Activated T-cell treated with anti-CD3 and anti-CD28 coated beads, Interleukin-2, amount 50 U/mL, for 72 hours (primary cell): ENCODE measurements around the gene ZNF622. TPM values are rescaled to one million over a fixed set of nuclear protein-coding genes. Genes with fewer than 3 reads are reported as not detected.

Experiments
- ATAC-seq, 2 donors: fragments of 150-1000 bp; cut with Tn5 transposase; replicated peaks in 1 of 2; 2 replicates each; pipeline ENCODE4 v1.10.0; 2021; ENCODE audit warnings: moderate library complexity in 2 of 2, mild to moderate bottlenecking in 1 of 2
- DNase-seq, 2 donors: peaks; one replicate each; pipeline ENCODE4 v3.0.0; 2021 to 2022; ENCODE audit warnings: mixed read lengths in 1 of 2
- H3K27ac Mint-ChIP-seq: one replicate; pipeline ENCODE4 v1.8.0; 2022; ENCODE audit warnings: mild to moderate bottlenecking, moderate library complexity, mixed read lengths
- H3K27me3 Mint-ChIP-seq: one replicate; pipeline ENCODE4 v1.8.0; 2022; ENCODE audit warnings: low read depth, mixed read lengths
- H3K36me3 Mint-ChIP-seq, 2 donors: one replicate each; pipeline ENCODE4 v1.8.0; 2022; ENCODE audit warnings: mixed read lengths in 2 of 2, mild to moderate bottlenecking in 1 of 2; ENCODE audit not compliant: insufficient read depth in 2 of 2
- H3K4me1 Mint-ChIP-seq: one replicate; pipeline ENCODE4 v1.8.0; 2022; ENCODE audit warnings: low read depth, mixed read lengths
- H3K4me3 Mint-ChIP-seq, 2 donors: one replicate each; pipeline ENCODE4 v1.8.0; 2022; ENCODE audit warnings: mild to moderate bottlenecking in 2 of 2, mixed read lengths in 2 of 2, moderate library complexity in 2 of 2
- H3K9me3 Mint-ChIP-seq, 2 donors: one replicate each; pipeline ENCODE4 v1.8.0; 2022; ENCODE audit warnings: mixed read lengths in 2 of 2
- total RNA-seq, 2 donors: library from RNA; stranded (reverse); gene quantifications; one replicate each; pipeline ENCODE4 v1.2.3, GENCODE V29; 2022

The ZNF622 gene, protein sequence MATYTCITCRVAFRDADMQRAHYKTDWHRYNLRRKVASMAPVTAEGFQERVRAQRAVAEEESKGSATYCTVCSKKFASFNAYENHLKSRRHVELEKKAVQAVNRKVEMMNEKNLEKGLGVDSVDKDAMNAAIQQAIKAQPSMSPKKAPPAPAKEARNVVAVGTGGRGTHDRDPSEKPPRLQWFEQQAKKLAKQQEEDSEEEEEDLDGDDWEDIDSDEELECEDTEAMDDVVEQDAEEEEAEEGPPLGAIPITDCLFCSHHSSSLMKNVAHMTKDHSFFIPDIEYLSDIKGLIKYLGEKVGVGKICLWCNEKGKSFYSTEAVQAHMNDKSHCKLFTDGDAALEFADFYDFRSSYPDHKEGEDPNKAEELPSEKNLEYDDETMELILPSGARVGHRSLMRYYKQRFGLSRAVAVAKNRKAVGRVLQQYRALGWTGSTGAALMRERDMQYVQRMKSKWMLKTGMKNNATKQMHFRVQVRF
- total RNA-seq: 10 to 100 TPM; 40.0 to 42.7 TPM

DNA sequence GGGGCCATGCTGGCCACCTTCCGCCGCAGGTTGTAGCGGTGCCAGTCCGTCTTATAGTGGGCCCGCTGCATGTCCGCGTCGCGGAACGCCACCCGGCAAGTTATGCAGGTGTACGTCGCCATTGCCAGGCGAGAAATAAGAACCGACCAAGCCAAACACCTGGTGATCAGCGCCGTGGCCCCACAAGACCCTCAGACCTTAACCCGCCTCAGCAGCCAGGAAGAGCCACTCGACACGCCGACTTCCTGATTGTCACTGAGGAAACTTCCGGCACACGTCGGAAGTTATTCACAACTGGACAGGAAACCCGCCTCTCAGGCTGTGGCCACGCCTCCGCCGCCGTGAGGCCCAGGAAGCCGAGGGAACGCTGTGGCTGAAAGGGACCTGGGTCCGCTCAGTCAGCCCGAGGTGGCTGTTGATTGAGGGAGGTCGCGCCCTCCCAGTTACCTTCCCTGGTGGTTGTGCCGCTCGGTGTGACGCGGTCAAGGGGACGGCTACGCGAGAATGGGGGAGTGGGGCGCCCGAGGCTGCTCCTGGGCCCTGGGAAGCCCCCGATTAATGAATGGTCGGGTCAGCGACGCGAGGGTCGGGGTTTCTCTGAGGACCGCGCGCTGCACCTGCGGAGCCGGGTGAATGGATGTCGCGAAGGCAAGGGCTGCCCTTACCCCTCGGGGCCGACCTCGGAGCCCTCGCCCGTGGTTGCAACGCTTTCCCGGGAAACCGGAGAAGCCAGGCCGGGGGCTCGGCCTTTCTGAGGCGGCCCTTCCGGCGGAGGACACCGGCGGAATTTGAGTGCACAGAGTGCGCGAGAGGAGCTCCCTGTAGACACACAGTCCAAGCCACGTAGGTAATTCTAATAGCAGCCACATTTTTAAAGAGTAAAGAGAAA lies at the start of gene ZNF622:
ZNF622 (minus strand) TSS at position 257 of the 889 bp plus-strand sequence; CDS start at position 122, 135 bp downstream.
- Mint-ChIP-seq H3K36me3 (peaks cover 21 to 26% of the 10 kb centered on the region in 2 donors), H3K27ac (peak within 1 kb of the TSS; percentile 93), H3K4me1 (peaks cover 74% of the 10 kb centered on the region), H3K9me3 (no peaks in the 10 kb centered on the region), H3K27me3 (no peaks in the 10 kb centered on the region), H3K4me3 (peak within 1 kb of the TSS; percentile 98 to 99)
- ATAC-seq (peak; percentile 85 to 88), DNase-seq (peak; percentile 89 to 93)

DNA sequence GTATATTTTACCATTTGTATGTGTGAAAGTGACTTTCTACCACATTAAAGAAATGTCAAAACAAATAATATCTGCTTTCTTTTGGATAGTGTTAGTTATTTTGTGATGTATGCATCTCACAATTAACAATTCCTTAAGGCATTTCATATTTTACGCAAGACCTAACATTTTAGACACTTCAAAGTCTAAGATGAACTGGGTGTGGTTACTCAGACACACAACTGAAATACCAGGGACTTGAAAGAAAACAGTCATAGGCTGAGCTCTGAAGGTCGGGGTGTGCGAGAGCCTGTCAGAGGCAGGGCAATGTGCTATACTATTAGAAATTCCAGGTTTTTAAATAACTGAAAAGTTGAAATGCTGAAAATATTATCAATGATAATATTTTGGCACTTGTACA lies 44.5 kb upstream of the ZNF622 start:
- DNase-seq (no peak), ATAC-seq (no peak)
- H3K4me3 Mint-ChIP-seq: no peak overlapping the region
- peaks cover 12% of the 10 kb centered on the region for H3K4me1 Mint-ChIP-seq
- H3K27ac Mint-ChIP-seq: no peak overlapping the region
- H3K9me3 Mint-ChIP-seq: peaks cover 0 to 3% of the 10 kb centered on the region in 2 donors
- peaks cover 0 to 4% of the 10 kb centered on the region in 2 donors for H3K36me3 Mint-ChIP-seq
- no peaks in the 10 kb centered on the region for H3K27me3 Mint-ChIP-seq

DNA sequence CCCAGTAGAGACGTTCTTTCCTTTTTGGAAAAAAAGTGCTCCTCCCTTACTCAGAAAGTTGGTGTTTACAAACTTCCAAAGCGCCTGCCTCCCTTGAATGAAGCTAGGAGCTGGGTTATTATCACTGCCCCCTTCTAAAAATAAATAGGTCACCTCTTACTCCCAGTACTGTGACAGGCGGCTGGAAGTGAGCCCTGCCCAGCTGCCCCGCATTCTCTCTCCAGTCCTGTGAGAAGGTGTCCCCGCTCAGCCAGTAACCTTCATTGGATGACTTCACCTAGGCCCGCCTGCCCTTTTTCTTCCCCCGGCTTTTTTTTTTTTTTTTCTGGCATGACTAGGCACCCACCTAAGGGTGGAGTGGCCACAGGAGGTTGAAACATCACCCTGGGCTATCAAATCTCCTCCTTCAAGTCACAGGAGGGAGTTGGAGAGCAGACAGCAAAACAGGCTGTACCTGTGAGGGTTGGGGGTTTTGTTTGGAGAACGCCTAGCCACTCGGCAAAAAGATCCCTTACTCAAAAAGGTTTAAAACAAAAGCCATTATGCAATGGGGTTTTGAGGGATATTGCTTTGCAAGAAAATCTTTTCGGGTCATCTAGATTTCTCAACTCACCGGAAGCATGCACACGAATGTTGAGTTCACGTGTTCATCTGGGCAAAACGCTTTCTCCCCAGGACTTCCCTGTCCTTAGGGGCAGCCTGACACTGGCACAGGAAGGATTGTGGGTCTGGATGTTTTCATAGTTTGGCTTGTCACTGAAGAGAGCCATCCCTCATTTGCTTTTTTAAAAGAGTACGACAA lies 43.3 kb upstream of the ZNF622 start:
- H3K4me3 Mint-ChIP-seq: no peak overlapping the region
- H3K36me3 Mint-ChIP-seq: peaks cover 0 to 4% of the 10 kb centered on the region in 2 donors
- no peak overlapping the region for H3K27ac Mint-ChIP-seq
- ATAC-seq (no peak), DNase-seq (no peak)
- peaks cover 12% of the 10 kb centered on the region for H3K4me1 Mint-ChIP-seq
- H3K27me3 Mint-ChIP-seq: no peaks in the 10 kb centered on the region
- peaks cover 0 to 3% of the 10 kb centered on the region in 2 donors for H3K9me3 Mint-ChIP-seq

DNA sequence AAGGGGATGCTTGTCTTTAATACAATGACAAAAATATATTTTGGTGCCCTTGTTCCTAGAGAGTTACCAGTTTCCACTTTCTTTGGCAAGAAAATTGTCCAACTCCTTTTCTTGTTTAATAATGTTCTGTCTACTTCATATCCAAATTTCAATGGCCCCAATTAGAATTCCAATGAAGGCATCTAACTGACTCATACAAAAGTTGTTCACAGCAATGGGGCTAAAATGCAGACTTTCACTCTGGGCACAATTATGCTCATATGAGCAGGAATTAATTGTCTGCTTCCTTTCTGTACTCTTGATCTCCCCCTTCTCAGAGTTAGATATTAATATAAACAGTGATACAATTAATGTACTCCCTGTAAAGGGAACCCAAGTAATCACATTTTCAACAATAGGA lies 42.1 kb upstream of the ZNF622 start:
- Mint-ChIP-seq H3K4me1 (peaks cover 10% of the 10 kb centered on the region), H3K36me3 (peaks cover 0 to 4% of the 10 kb centered on the region in 2 donors), H3K9me3 (peaks cover 0 to 3% of the 10 kb centered on the region in 2 donors), H3K4me3 (no peak overlapping the region), H3K27ac (no peak overlapping the region), H3K27me3 (no peaks in the 10 kb centered on the region)
- no peak for ATAC-seq
- DNase-seq: no peak

DNA sequence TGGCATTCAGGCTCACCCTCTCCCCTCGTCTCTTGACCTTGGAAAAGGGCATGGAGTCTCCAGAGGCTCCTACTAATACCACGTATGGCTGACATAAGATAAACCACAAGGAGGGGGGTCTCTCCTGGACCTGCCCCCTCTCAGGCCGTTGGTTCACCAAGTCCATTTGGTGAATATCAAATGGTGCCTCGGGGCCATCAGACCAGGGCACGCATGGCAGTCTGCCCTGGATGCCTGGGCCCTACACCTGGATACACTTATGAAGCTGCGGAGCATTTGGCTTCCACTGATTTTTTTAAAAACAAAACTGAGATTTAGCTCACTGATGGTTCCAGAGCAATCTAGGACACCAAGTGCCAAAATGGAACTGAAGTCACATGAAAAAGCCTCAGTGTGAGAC lies 40.3 kb upstream of the ZNF622 start:
- no peak overlapping the region for H3K4me3 Mint-ChIP-seq
- H3K27ac Mint-ChIP-seq: no peak overlapping the region
- no peaks in the 10 kb centered on the region for H3K4me1 Mint-ChIP-seq
- no peak for ATAC-seq
- H3K27me3 Mint-ChIP-seq: no peaks in the 10 kb centered on the region
- H3K9me3 Mint-ChIP-seq: peaks cover 0 to 1% of the 10 kb centered on the region in 2 donors
- H3K36me3 Mint-ChIP-seq: peaks cover 0 to 2% of the 10 kb centered on the region in 2 donors
- DNase-seq: no peak

DNA sequence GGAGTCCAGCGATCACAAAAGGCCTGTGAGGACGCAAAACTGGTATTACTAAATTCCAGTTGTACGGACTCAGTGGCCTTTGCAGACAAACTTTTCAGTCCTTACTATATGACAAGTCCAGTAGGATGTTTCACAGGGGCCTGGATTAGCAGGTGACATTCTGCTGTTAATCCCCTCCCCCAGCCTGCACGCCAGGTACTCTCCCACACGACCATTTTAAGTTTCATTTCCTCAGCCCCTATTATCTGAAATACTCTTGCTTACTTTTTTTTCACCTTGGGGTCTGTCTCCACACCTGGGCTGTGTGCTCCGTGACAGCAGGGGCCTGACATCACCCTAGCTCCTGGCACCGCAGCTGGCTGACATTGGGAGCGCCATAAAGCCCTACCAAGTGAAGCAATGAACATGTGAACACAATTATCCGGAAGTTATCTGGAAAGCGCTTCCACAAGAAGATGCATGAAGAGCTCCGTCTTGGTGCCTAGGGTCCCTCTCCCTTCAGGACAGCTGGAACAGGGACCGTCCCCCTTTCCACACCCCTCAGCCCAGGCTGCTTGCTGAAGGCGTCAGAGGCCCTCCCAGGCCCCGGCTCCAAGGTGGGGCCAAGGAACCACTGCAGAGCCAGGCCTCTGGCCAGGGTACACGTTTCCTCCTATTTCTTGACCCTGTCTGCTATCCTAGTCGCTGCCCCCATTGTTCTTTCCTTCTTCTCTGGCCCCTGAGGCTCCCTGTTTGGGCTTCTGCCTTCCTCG lies 39.7 kb upstream of the ZNF622 start:
- Mint-ChIP-seq H3K4me1 (no peaks in the 10 kb centered on the region), H3K27me3 (no peaks in the 10 kb centered on the region), H3K36me3 (peaks cover 0 to 3% of the 10 kb centered on the region in 2 donors), H3K4me3 (no peak overlapping the region), H3K9me3 (peaks cover under 1% of the 10 kb centered on the region in 2 donors), H3K27ac (no peak overlapping the region)
- no peak for DNase-seq
- ATAC-seq: no peak

DNA sequence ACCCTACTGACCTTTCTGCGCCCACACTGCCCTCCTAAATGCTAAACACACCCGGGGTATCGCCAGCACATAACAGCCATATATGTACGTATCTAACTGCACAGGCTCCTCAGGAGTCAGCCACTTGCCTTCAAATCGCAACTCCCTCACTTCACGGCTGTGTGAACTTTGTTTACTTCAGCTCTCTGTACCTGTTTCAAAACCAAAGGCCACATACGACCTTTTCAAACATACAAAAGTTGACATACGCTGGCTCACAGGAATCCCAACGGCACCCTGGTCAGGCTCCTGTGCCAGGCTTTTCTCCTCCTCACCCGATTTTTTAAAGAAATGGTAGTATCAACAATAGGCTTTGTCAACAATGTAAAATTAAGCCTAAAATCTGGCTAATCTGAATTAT lies 39.0 kb upstream of the ZNF622 start:
- Mint-ChIP-seq H3K27ac (no peak overlapping the region), H3K4me3 (no peak overlapping the region), H3K4me1 (no peaks in the 10 kb centered on the region), H3K27me3 (no peaks in the 10 kb centered on the region), H3K36me3 (peaks cover 0 to 5% of the 10 kb centered on the region in 2 donors), H3K9me3 (peaks cover 3 to 5% of the 10 kb centered on the region in 2 donors)
- DNase-seq (no peak), ATAC-seq (no peak)

DNA sequence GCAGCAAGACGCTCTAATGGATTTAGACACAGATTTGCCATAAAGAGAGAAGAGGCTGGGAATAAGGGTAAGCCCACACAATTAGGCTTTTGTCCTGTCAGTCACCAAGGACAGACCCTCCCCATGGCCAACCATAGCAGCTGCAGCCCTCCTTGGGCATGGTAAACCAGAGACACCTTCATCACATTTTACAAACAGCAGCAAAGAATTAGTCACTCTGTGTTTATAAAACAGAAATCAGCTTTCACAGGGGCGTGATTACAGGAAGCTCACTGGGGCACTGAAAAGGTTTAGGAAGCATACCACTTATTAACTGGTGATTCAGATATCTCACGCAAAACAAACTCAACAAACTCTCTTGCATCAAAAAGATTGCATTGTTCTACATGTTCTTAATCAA lies 37.3 kb upstream of the ZNF622 start:
- H3K27ac Mint-ChIP-seq: no peak overlapping the region
- peaks cover 3 to 6% of the 10 kb centered on the region in 2 donors for H3K9me3 Mint-ChIP-seq
- no peaks in the 10 kb centered on the region for H3K27me3 Mint-ChIP-seq
- peaks cover 0 to 11% of the 10 kb centered on the region in 2 donors for H3K36me3 Mint-ChIP-seq
- ATAC-seq (no peak), DNase-seq (no peak)
- no peak overlapping the region for H3K4me3 Mint-ChIP-seq
- no peaks in the 10 kb centered on the region for H3K4me1 Mint-ChIP-seq

DNA sequence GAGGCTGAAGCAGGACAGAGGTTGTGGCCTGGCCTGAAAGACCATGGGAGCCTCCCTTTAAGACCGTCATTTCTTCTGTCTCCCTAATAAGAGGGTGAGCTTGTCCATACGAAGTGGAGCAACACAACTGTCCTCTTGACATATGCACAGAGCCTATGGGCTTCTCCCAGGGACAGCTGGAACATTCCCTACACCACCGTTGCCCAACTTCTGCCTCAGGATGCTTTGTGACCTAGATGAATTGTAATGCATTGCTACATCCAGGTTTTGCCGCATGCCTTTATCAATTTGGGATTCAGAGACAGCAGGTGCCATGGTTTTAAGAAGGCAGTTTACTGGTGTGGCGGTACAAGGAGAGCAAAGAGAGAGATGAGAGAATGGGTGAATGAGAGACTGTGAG lies 34.4 kb upstream of the ZNF622 start:
- Mint-ChIP-seq H3K9me3 (peaks cover 3 to 14% of the 10 kb centered on the region in 2 donors), H3K4me1 (no peaks in the 10 kb centered on the region), H3K27me3 (no peaks in the 10 kb centered on the region), H3K27ac (no peak overlapping the region), H3K36me3 (peaks cover under 1 to 13% of the 10 kb centered on the region in 2 donors), H3K4me3 (no peak overlapping the region)
- ATAC-seq (no peak), DNase-seq (no peak)

DNA sequence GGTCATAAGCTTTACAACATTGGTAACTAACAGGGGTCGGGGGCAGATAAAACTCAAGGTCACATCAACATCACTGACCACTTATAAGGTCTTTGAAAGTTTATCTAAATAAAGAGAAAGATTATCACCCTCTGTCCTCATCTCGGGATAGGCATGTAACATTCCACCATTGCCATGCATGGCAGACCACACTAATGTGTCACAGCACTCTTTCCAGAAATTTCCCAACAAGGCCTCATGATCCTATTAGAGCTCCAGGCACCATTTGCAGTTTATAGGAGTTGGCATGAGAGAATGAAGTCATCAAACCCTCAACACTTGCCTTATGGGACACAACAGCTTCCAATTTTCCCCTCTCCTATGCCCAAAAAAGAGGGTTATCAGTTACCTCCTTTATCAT lies 31.9 kb upstream of the ZNF622 start:
- H3K36me3 Mint-ChIP-seq: peaks cover 6 to 18% of the 10 kb centered on the region in 2 donors
- peaks cover 6 to 19% of the 10 kb centered on the region in 2 donors for H3K9me3 Mint-ChIP-seq
- no peaks in the 10 kb centered on the region for H3K4me1 Mint-ChIP-seq
- ATAC-seq (no peak), DNase-seq (no peak)
- H3K27me3 Mint-ChIP-seq: no peaks in the 10 kb centered on the region
- H3K27ac Mint-ChIP-seq: no peak overlapping the region
- no peak overlapping the region for H3K4me3 Mint-ChIP-seq

DNA sequence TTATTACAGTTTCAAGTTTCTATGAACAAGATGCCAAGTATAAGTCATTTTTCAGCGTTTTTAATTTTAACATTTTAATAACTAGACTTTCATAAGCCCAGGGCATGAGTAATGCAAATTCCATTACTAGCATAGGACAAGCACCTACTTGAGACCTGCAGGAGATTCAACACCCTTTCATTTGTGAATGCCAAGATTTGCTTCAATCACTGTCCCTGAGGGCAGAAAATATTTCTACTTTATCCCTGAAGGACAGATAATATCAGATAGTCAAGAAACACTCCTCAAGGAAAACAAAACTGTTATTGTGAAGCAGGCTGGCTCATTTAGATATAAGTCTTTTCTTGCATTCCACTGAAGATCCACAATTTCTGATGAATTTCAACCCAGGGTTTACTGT lies 27.7 kb upstream of the ZNF622 start:
- Mint-ChIP-seq H3K27me3 (no peaks in the 10 kb centered on the region), H3K9me3 (peaks cover 3 to 14% of the 10 kb centered on the region in 2 donors)
- no peak for DNase-seq

More for the DNA sequence above, 27.7 kb upstream of the ZNF622 start:
- Mint-ChIP-seq H3K36me3 (peaks cover 6 to 12% of the 10 kb centered on the region in 2 donors), H3K4me1 (peaks cover 5% of the 10 kb centered on the region), H3K4me3 (no peak overlapping the region), H3K27ac (no peak overlapping the region)
- ATAC-seq: no peak
